Activated naive CD4-positive, alpha-beta T cell treated with anti-CD3 and anti-CD28 coated beads, Interleukin-2, amount 50 U/mL, for 24 hours (primary cell): ENCODE measurements around the gene INPP5B.
"Not testable (repeated sequence)": the region's sequence is repeated elsewhere in the genome, so short reads cannot be mapped to it uniquely, and the experiment has no call there.

ENCODE experiments used
- H3K27ac Mint-ChIP-seq: one replicate; pipeline ENCODE4 v1.8.0; 2021; ENCODE audit warnings: mild to moderate bottlenecking, mixed read lengths
- H3K27me3 Mint-ChIP-seq: one replicate; pipeline ENCODE4 v1.8.0; 2021; ENCODE audit warnings: mixed read lengths
- H3K36me3 Mint-ChIP-seq: one replicate; pipeline ENCODE4 v1.8.0; 2021; ENCODE audit warnings: mixed read lengths
- H3K4me1 Mint-ChIP-seq: one replicate; pipeline ENCODE4 v1.8.0; 2021; ENCODE audit warnings: mixed read lengths
- H3K4me3 Mint-ChIP-seq: one replicate; pipeline ENCODE4 v1.8.0; 2021; ENCODE audit warnings: mild to moderate bottlenecking, mixed read lengths
- H3K9me3 Mint-ChIP-seq: one replicate; pipeline ENCODE4 v1.8.0; 2021; ENCODE audit warnings: mixed read lengths

INPP5B gene

GRCh38 chr1:37931361-37932158, 15.3 kb downstream of the INPP5B start:
- H3K4me3 Mint-ChIP-seq = peak overlapping the region; percentile 93
- H3K9me3 Mint-ChIP-seq = no peaks in the 10 kb centered on the region
- H3K4me1 Mint-ChIP-seq = peaks cover 37% of the 10 kb centered on the region
- H3K27ac Mint-ChIP-seq = peak overlapping the region; percentile 87
- no peaks in the 10 kb centered on the region for H3K27me3 Mint-ChIP-seq
- H3K36me3 Mint-ChIP-seq = peaks cover 3% of the 10 kb centered on the region

- H3K27ac Mint-ChIP-seq = peak overlapping the region; percentile 73
- H3K36me3 Mint-ChIP-seq = peaks cover 3% of the 10 kb centered on the region
- H3K27me3 Mint-ChIP-seq = no peaks in the 10 kb centered on the region
- H3K9me3 Mint-ChIP-seq = no peaks in the 10 kb centered on the region
- H3K4me1 Mint-ChIP-seq = peaks cover 42% of the 10 kb centered on the region
- peak overlapping the region; percentile 93 for H3K4me3 Mint-ChIP-seq
These were observed 15.8 kb downstream of the INPP5B start for GRCh38 chr1:37931102-37931360.

- peaks cover 47% of the 10 kb centered on the region for H3K4me1 Mint-ChIP-seq
- H3K36me3 Mint-ChIP-seq = peaks cover 3% of the 10 kb centered on the region
- H3K27me3 Mint-ChIP-seq = no peaks in the 10 kb centered on the region
- H3K9me3 Mint-ChIP-seq = no peaks in the 10 kb centered on the region
- H3K27ac Mint-ChIP-seq = peak overlapping the region; percentile 73
- peak overlapping the region; percentile 93 for H3K4me3 Mint-ChIP-seq
These were observed 16.4 kb downstream of the INPP5B start for GRCh38 chr1:37930246-37931101.

GRCh38 chr1:37926038-37926924, 20.6 kb downstream of the INPP5B start:
- H3K4me1 Mint-ChIP-seq = peaks cover 50% of the 10 kb centered on the region
- H3K4me3 Mint-ChIP-seq = peak overlapping the region; percentile 54
- H3K27ac Mint-ChIP-seq = peak overlapping the region; percentile 80
- peaks cover 5% of the 10 kb centered on the region for H3K36me3 Mint-ChIP-seq
- H3K27me3 Mint-ChIP-seq = no peaks in the 10 kb centered on the region
- no peaks in the 10 kb centered on the region for H3K9me3 Mint-ChIP-seq

- peak overlapping the region; percentile 54 for H3K4me3 Mint-ChIP-seq
- no peaks in the 10 kb centered on the region for H3K27me3 Mint-ChIP-seq
- no peaks in the 10 kb centered on the region for H3K9me3 Mint-ChIP-seq
- H3K36me3 Mint-ChIP-seq = peaks cover 4% of the 10 kb centered on the region
- peak overlapping the region; percentile 79 for H3K27ac Mint-ChIP-seq
- peaks cover 45% of the 10 kb centered on the region for H3K4me1 Mint-ChIP-seq
These were observed 21.5 kb downstream of the INPP5B start for GRCh38 chr1:37925316-37925715.

GRCh38 chr1:37923551-37923889, 23.3 kb downstream of the INPP5B start:
- no peak overlapping the region for H3K4me3 Mint-ChIP-seq
- H3K27ac Mint-ChIP-seq = peak overlapping the region; percentile 4
- peaks cover 54% of the 10 kb centered on the region for H3K4me1 Mint-ChIP-seq
- no peaks in the 10 kb centered on the region for H3K27me3 Mint-ChIP-seq
- H3K36me3 Mint-ChIP-seq = peaks cover 4% of the 10 kb centered on the region
- H3K9me3 Mint-ChIP-seq = no peaks in the 10 kb centered on the region

GRCh38 chr1:37922767-37923550, 23.9 kb downstream of the INPP5B start:
- Mint-ChIP-seq H3K4me3 (peak overlapping the region; percentile 4), H3K9me3 (no peaks in the 10 kb centered on the region), H3K4me1 (peaks cover 56% of the 10 kb centered on the region)

GRCh38 chr1:37919277-37919676, 27.6 kb downstream of the INPP5B start:
- Mint-ChIP-seq H3K4me1 (peaks cover 35% of the 10 kb centered on the region), H3K27me3 (no peaks in the 10 kb centered on the region), H3K36me3 (peaks cover 2% of the 10 kb centered on the region), H3K27ac (no peak overlapping the region), H3K9me3 (no peaks in the 10 kb centered on the region), H3K4me3 (no peak overlapping the region)

More at GRCh38 chr1:37922767-37923550, 23.9 kb downstream of the INPP5B start:
- H3K27me3 Mint-ChIP-seq = no peaks in the 10 kb centered on the region
- peaks cover 4% of the 10 kb centered on the region for H3K36me3 Mint-ChIP-seq
- peak overlapping the region; percentile 48 for H3K27ac Mint-ChIP-seq

GRCh38 chr1:37915476-37916093, 31.3 kb downstream of the INPP5B start:
- Mint-ChIP-seq H3K27ac (no peak overlapping the region), H3K36me3 (no peaks in the 10 kb centered on the region), H3K4me1 (peaks cover 20% of the 10 kb centered on the region), H3K9me3 (no peaks in the 10 kb centered on the region), H3K27me3 (no peaks in the 10 kb centered on the region), H3K4me3 (no peak overlapping the region)

- peaks cover 16% of the 10 kb centered on the region for H3K4me1 Mint-ChIP-seq
- no peaks in the 10 kb centered on the region for H3K36me3 Mint-ChIP-seq
- H3K9me3 Mint-ChIP-seq = no peaks in the 10 kb centered on the region
- no peak overlapping the region for H3K27ac Mint-ChIP-seq
- H3K4me3 Mint-ChIP-seq = no peak overlapping the region
- no peaks in the 10 kb centered on the region for H3K27me3 Mint-ChIP-seq
These were observed 32.0 kb downstream of the INPP5B start for GRCh38 chr1:37914719-37915475.

- H3K36me3 Mint-ChIP-seq = peaks cover 25% of the 10 kb centered on the region
- H3K27ac Mint-ChIP-seq, H3K4me1 Mint-ChIP-seq, H3K4me3 Mint-ChIP-seq, H3K27me3 Mint-ChIP-seq, H3K9me3 Mint-ChIP-seq: not testable (repeated sequence)
These were observed 35.4 kb downstream of the INPP5B start for GRCh38 chr1:37911478-37911877.

GRCh38 chr1:37910886-37911285, 36.0 kb downstream of the INPP5B start:
- H3K27ac Mint-ChIP-seq, H3K9me3 Mint-ChIP-seq, H3K4me1 Mint-ChIP-seq, H3K27me3 Mint-ChIP-seq, H3K4me3 Mint-ChIP-seq: not testable (repeated sequence)
- H3K36me3 Mint-ChIP-seq = peaks cover 29% of the 10 kb centered on the region

- not testable (repeated sequence) for H3K4me1 Mint-ChIP-seq, H3K27me3 Mint-ChIP-seq, H3K27ac Mint-ChIP-seq, H3K9me3 Mint-ChIP-seq, H3K4me3 Mint-ChIP-seq
- peaks cover 29% of the 10 kb centered on the region for H3K36me3 Mint-ChIP-seq
These were observed 38.3 kb downstream of the INPP5B start for GRCh38 chr1:37908531-37908930.

- not testable (repeated sequence) for H3K27me3 Mint-ChIP-seq, H3K4me3 Mint-ChIP-seq, H3K4me1 Mint-ChIP-seq, H3K9me3 Mint-ChIP-seq
- H3K36me3 Mint-ChIP-seq = peaks cover 29% of the 10 kb centered on the region
- peak overlapping the region; percentile 15 for H3K27ac Mint-ChIP-seq
These were observed 39.3 kb downstream of the INPP5B start for GRCh38 chr1:37907416-37908125.
